Cerebellar nuclear complex (tissue), 1 donor: Measurements from ENCODE around the gene GOSR2.

Experiments used
- DNase-seq, 2 experiments: peaks; one replicate each; lab custom pipeline; 2025; lab: John Stamatoyannopoulos, UW

Gene GOSR2

GRCh38 chr17:46991617-46992016, 68.7 kb downstream of the GOSR2 start:
- no peak for DNase-seq
